Measurements from ENCODE around the gene SLC27A1.

Gene SLC27A1

DNA sequence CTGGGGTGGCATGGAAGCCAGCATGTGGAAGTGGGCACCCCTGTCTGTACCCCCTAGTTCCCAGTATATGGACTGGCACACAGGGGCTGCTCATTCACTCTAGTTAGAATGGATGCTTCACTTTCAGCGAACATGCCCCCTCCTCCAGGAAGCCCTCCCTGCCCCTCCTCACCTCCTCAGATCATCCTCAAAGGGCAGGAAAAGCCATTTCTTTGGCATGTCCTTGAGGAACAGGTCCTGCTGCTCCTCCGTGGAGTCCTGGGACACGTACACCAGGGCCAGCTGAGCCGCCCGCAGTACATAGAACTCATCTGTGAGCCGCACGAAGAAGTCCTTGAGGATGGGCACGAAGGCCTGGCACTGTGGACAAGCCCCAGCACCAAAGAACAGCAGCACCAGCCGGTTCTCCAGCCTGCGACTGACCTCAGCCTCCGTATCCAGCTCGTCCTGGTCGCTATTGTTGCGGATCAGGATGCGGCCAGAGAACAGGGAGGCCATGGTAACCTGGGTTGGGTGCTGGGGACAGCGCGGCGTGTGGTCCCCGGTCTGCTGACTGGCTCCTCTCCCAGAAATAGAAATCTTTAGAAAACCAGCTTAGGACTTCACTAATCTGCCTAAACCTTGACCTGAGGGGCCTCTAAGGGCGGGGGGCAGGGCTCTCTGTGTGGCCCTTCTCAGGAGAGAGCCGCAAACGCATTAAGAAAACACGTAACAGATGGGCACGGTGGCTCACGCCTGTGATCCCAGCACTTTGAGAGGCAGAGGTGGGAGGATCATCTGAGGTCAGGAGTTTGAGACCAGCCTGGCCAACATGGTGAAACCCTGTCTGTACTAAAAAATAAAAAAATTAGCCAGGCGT lies 9.7 kb upstream of the SLC27A1 start, which contains the start of gene NXNL1:
Gene NXNL1, minus strand, starts transcription at position 555 of the 859 bp plus-strand sequence. Its CDS starts 57 bp downstream, at position 498.
- peaks cover 7% of the 10 kb centered on the region for H3K27me3 ChIP-seq (ENCODE audit: insufficient read depth, low read length, poor library complexity)
- H4K5ac ChIP-seq (ENCODE audit: low read length): no peak within 1 kb of the TSS
- no peaks in the 10 kb centered on the region for H3K79me1 ChIP-seq (ENCODE audit: low read length)
- no peak within 1 kb of the TSS for H3K18ac ChIP-seq (ENCODE audit: low read length)
- H3K23ac ChIP-seq (ENCODE audit: low read length): no peak within 1 kb of the TSS
- no peaks in the 10 kb centered on the region for H3K79me2 ChIP-seq (ENCODE audit: control insufficient read depth, insufficient read depth, low read length)
- no peak within 1 kb of the TSS for H2AK5ac ChIP-seq (ENCODE audit: low read length)
- H3K4me3 ChIP-seq (ENCODE audit: low read length): no peak within 1 kb of the TSS
- H3K27ac ChIP-seq (ENCODE audit: low read depth, low read length): no peak within 1 kb of the TSS
- H3K4me1 ChIP-seq (ENCODE audit: control insufficient read depth, low read depth, low read length): no peaks in the 10 kb centered on the region
- no peak within 1 kb of the TSS for H2BK15ac ChIP-seq (replicated peaks; ENCODE audit: low read depth)
- WGBS (ENCODE audit: extremely low coverage, insufficient coverage, low lambda C conversion rate): no CpG with 5 or more reads among the region's 26 CpGs
- H3K56ac ChIP-seq (ENCODE audit: low read length): no peak within 1 kb of the TSS
- H2BK5ac ChIP-seq (ENCODE audit: low read length): no peak within 1 kb of the TSS
- H3K36me3 ChIP-seq (ENCODE audit: control insufficient read depth, insufficient read depth, low read length): no peaks in the 10 kb centered on the region
- H3K4ac ChIP-seq (ENCODE audit: low read depth, low read length): no peak within 1 kb of the TSS
- no peak for DNase-seq
- no peak within 1 kb of the TSS for H3K9ac ChIP-seq (ENCODE audit: low read length)
- no peak within 1 kb of the TSS for H2BK120ac ChIP-seq (ENCODE audit: low read depth, low read length)
- H4K8ac ChIP-seq (ENCODE audit: low read depth, low read length): no peak within 1 kb of the TSS
- no peak within 1 kb of the TSS for H3K4me2 ChIP-seq (ENCODE audit: low read length)

DNA sequence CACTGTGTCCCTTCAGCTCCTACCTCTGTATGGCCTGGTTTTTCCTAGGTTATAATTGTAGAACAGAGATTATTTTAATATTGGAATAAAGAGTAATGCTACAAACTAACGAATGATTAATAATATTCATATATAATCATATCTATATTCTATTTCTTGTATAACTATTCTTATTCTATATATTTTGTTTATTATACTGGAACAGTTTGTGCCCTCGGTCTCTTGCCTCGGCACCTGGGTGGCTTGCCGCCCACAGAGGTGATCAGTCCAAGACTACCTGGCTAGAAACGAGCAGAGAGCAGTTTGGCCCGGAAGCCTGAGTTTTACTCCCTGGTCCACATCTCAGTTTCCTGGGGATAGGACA lies 3.9 kb upstream of the SLC27A1 start:
- no peak overlapping the region for H3K9ac ChIP-seq (ENCODE audit: low read length)
- no peak overlapping the region for H3K4me3 ChIP-seq (ENCODE audit: low read length)

DNA sequence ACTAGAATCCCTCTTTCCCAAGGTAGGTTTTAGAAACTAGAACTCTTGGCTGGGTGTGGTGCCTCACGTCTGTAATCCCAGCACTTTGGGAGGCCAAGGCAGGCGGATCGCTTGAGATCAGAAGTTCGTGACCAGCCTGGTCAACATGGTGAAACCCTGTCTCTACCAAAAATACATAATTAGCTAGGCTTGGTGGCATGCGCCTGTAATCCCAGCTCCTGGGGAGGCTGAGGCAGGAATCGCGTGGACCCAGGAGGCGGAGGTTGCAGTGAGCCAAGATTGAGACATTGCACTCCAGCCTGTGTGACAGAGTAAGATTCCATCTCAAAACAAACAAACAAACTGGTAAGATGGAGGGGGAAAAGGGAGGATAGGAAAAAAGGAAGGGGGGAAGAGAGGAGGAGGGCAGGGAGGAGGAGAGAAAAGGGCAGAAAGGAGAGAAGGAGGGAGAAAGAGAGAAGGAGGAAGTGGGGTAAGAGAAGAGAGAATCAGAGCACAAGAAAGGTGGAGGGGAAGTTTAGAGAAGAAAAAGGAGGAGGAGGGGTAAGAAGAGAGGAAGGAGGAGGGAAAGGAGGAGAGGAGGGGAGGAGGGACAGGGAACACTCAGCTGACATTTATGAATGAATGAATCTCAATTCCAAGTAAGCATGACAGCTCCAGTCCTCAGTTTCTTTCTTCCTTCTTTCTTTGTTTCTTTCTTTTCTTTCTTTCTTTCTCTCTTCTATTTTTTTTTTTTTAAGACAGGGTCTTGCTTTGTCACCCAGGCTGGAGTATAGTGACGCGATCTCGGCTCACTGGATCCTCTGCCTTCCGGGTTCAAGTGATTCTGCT lies 2.6 kb upstream of the SLC27A1 start:
- no peaks in the 10 kb centered on the region for H3K36me3 ChIP-seq (ENCODE audit: control insufficient read depth, insufficient read depth, low read length)
- H3K4me3 ChIP-seq (ENCODE audit: low read length): no peak overlapping the region
- no peak overlapping the region for H2AK5ac ChIP-seq (ENCODE audit: low read length)
- no peak overlapping the region for H4K8ac ChIP-seq (ENCODE audit: low read depth, low read length)
- H3K27me3 ChIP-seq (ENCODE audit: insufficient read depth, low read length, poor library complexity): no peaks in the 10 kb centered on the region
- WGBS (ENCODE audit: extremely low coverage, insufficient coverage, low lambda C conversion rate): no CpG with 5 or more reads among the region's 12 CpGs
- H2BK15ac ChIP-seq (replicated peaks; ENCODE audit: low read depth): no peak overlapping the region
- H3K9ac ChIP-seq (ENCODE audit: low read length): no peak overlapping the region
- no peak overlapping the region for H2BK5ac ChIP-seq (ENCODE audit: low read length)
- H3K79me2 ChIP-seq (ENCODE audit: control insufficient read depth, insufficient read depth, low read length): no peaks in the 10 kb centered on the region
- H3K4me2 ChIP-seq (ENCODE audit: low read length): no peak overlapping the region
- H3K79me1 ChIP-seq (ENCODE audit: low read length): no peaks in the 10 kb centered on the region
- H3K18ac ChIP-seq (ENCODE audit: low read length): no peak overlapping the region
- no peak overlapping the region for H3K4ac ChIP-seq (ENCODE audit: low read depth, low read length)
- no peak overlapping the region for H3K23ac ChIP-seq (ENCODE audit: low read length)
- H3K56ac ChIP-seq (ENCODE audit: low read length): no peak overlapping the region
- DNase-seq: no peak
- no peak overlapping the region for H2BK120ac ChIP-seq (ENCODE audit: low read depth, low read length)
- no peak overlapping the region for H4K5ac ChIP-seq (ENCODE audit: low read length)
- no peak overlapping the region for H3K27ac ChIP-seq (ENCODE audit: low read depth, low read length)
- no peaks in the 10 kb centered on the region for H3K4me1 ChIP-seq (ENCODE audit: control insufficient read depth, low read depth, low read length)

More for the DNA sequence above, 3.9 kb upstream of the SLC27A1 start:
- no CpG with 5 or more reads among the region's 6 CpGs for WGBS (ENCODE audit: extremely low coverage, insufficient coverage, low lambda C conversion rate)
- Histone ChIP-seq H4K8ac (ENCODE audit: low read depth, low read length) (no peak overlapping the region), H3K79me2 (ENCODE audit: control insufficient read depth, insufficient read depth, low read length) (no peaks in the 10 kb centered on the region), H3K56ac (ENCODE audit: low read length) (no peak overlapping the region), H2BK5ac (ENCODE audit: low read length) (no peak overlapping the region), H3K27me3 (ENCODE audit: insufficient read depth, low read length, poor library complexity) (no peaks in the 10 kb centered on the region), H3K79me1 (ENCODE audit: low read length) (no peaks in the 10 kb centered on the region), H2AK5ac (ENCODE audit: low read length) (no peak overlapping the region), H3K4ac (ENCODE audit: low read depth, low read length) (no peak overlapping the region), H3K18ac (ENCODE audit: low read length) (no peak overlapping the region), H3K27ac (ENCODE audit: low read depth, low read length) (no peak overlapping the region), H2BK120ac (ENCODE audit: low read depth, low read length) (no peak overlapping the region), H2BK15ac (replicated peaks; ENCODE audit: low read depth) (no peak overlapping the region), H3K4me2 (ENCODE audit: low read length) (no peak overlapping the region), H3K36me3 (ENCODE audit: control insufficient read depth, insufficient read depth, low read length) (no peaks in the 10 kb centered on the region), H3K4me1 (ENCODE audit: control insufficient read depth, low read depth, low read length) (no peaks in the 10 kb centered on the region), H3K23ac (ENCODE audit: low read length) (no peak overlapping the region), H4K5ac (ENCODE audit: low read length) (no peak overlapping the region)
- no peak for DNase-seq

DNA sequence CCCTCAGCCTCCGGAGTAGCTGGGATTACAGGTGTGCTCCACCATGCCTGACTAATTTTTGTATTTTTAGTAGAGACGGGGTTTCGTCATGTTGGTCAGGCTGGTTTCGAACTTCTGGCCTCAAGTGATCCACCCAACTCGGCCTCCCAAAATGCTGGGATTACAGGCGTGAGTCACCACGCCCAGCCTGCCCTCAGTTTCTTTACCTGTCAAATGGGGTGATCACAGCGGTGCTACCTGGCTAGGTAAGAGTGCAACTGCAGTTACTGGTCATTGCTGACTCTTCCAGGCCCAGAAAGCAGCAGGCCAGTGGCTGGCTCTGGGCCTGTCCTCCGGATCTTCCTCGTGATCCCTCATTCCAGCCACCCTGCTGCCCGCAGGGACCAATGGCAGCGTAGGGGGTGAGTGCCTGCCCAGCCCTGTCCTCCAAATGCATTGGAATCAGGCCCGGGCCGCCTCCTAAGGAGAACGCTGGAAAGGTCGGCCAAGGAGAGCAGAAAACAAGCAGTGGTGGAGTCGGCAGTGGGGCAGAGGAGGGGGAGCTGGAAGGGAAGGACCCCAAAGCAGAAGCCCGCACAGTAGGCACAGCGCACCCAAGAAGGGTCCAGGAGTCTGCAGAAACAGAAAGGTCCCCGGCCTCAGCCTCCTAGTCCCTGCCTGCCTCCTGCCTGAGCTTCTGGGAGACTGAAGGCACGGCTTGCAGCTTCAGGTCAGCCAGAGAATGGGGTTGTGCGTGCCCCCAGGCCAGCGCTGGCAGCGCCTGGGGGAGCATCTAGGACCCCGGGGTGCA lies 1.8 kb upstream of the SLC27A1 start:
- H3K56ac ChIP-seq (ENCODE audit: low read length): peak overlapping the region; percentile 84
- H3K9ac ChIP-seq (ENCODE audit: low read length): peak overlapping the region; percentile 70
- no peak overlapping the region for H3K4me2 ChIP-seq (ENCODE audit: low read length)
- no peak overlapping the region for H2BK5ac ChIP-seq (ENCODE audit: low read length)
- no peaks in the 10 kb centered on the region for H3K36me3 ChIP-seq (ENCODE audit: control insufficient read depth, insufficient read depth, low read length)
- no peaks in the 10 kb centered on the region for H3K4me1 ChIP-seq (ENCODE audit: control insufficient read depth, low read depth, low read length)
- peak overlapping the region; percentile 45 for H3K23ac ChIP-seq (ENCODE audit: low read length)
- H3K4me3 ChIP-seq (ENCODE audit: low read length): no peak overlapping the region
- H3K4ac ChIP-seq (ENCODE audit: low read depth, low read length): no peak overlapping the region
- no peak overlapping the region for H3K18ac ChIP-seq (ENCODE audit: low read length)
- H2BK120ac ChIP-seq (ENCODE audit: low read depth, low read length): no peak overlapping the region
- no peak for DNase-seq
- H4K8ac ChIP-seq (ENCODE audit: low read depth, low read length): no peak overlapping the region
- H3K79me2 ChIP-seq (ENCODE audit: control insufficient read depth, insufficient read depth, low read length): no peaks in the 10 kb centered on the region
- H3K27ac ChIP-seq (ENCODE audit: low read depth, low read length): no peak overlapping the region
- H2BK15ac ChIP-seq (replicated peaks; ENCODE audit: low read depth): no peak overlapping the region
- H4K5ac ChIP-seq (ENCODE audit: low read length): no peak overlapping the region
- no peaks in the 10 kb centered on the region for H3K79me1 ChIP-seq (ENCODE audit: low read length)
- WGBS (ENCODE audit: extremely low coverage, insufficient coverage, low lambda C conversion rate): no CpG with 5 or more reads among the region's 25 CpGs
- no peaks in the 10 kb centered on the region for H3K27me3 ChIP-seq (ENCODE audit: insufficient read depth, low read length, poor library complexity)
- no peak overlapping the region for H2AK5ac ChIP-seq (ENCODE audit: low read length)

DNA sequence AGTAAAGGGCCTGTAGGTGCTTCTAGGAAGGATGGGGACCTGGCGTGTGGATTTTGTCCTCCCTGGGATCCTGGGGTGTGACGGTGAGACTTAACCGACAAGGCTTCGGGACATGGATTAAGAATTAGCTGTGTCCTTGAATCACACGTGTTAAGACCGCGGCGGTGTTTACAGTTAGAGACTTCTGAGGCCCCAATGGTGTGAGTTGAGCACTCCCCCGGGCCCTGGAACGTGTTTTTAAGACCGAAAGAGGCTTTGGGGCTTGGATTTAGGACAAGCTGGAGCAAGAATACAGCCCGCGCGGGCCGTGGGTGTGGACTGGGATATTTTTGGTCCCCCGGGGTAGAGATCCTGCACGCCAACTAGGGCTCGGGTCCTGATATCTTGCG lies 1.2 kb upstream of the SLC27A1 start:
- no peaks in the 10 kb centered on the region for H3K27me3 ChIP-seq (ENCODE audit: insufficient read depth, low read length, poor library complexity)
- no peak overlapping the region for H2BK120ac ChIP-seq (ENCODE audit: low read depth, low read length)
- no peak for DNase-seq
- H3K9ac ChIP-seq (ENCODE audit: low read length): peak overlapping the region; percentile 70
- no peak overlapping the region for H2AK5ac ChIP-seq (ENCODE audit: low read length)
- H2BK15ac ChIP-seq (replicated peaks; ENCODE audit: low read depth): no peak overlapping the region
- WGBS (ENCODE audit: extremely low coverage, insufficient coverage, low lambda C conversion rate): no CpG with 5 or more reads among the region's 19 CpGs
- no peak overlapping the region for H4K8ac ChIP-seq (ENCODE audit: low read depth, low read length)
- H3K56ac ChIP-seq (ENCODE audit: low read length): peak overlapping the region; percentile 84
- H2BK5ac ChIP-seq (ENCODE audit: low read length): no peak overlapping the region
- no peaks in the 10 kb centered on the region for H3K79me1 ChIP-seq (ENCODE audit: low read length)
- H3K4me2 ChIP-seq (ENCODE audit: low read length): peak overlapping the region; percentile 88
- H3K23ac ChIP-seq (ENCODE audit: low read length): no peak overlapping the region
- no peaks in the 10 kb centered on the region for H3K79me2 ChIP-seq (ENCODE audit: control insufficient read depth, insufficient read depth, low read length)
- no peak overlapping the region for H3K4ac ChIP-seq (ENCODE audit: low read depth, low read length)
- peak overlapping the region; percentile 41 for H3K4me3 ChIP-seq (ENCODE audit: low read length)
- no peaks in the 10 kb centered on the region for H3K36me3 ChIP-seq (ENCODE audit: control insufficient read depth, insufficient read depth, low read length)
- H3K18ac ChIP-seq (ENCODE audit: low read length): no peak overlapping the region
- H4K5ac ChIP-seq (ENCODE audit: low read length): no peak overlapping the region
- no peak overlapping the region for H3K27ac ChIP-seq (ENCODE audit: low read depth, low read length)
- no peaks in the 10 kb centered on the region for H3K4me1 ChIP-seq (ENCODE audit: control insufficient read depth, low read depth, low read length)

Measured in mesendoderm (in vitro differentiated cells).